GM12891 (cell line): ENCODE results near the gene CNOT6L.

Source experiments
- DNase-seq: peaks from one replicate; pipeline ENCODE4 v3.0.0; 2011; ENCODE audit warnings: low spot score; ENCODE audit not compliant: insufficient read length
- FAIRE-seq: peaks from 2 replicates; lab custom pipeline; 2011; peaks lifted over from hg19 to GRCh38; lab: Jason Lieb, UNC
- PAX5 ChIP-seq: IDR thresholded peaks from 2 replicates; pipeline ENCODE4 v1.6.1; 2011; ENCODE audit warnings: low read length, moderate library complexity, mild to moderate bottlenecking; ENCODE audit not compliant: insufficient read depth, severe bottlenecking
- POLR2A ChIP-seq: IDR thresholded peaks from 2 replicates; pipeline ENCODE4 v1.6.1; 2011; ENCODE audit warnings: low read depth, low read length, control low read depth
- POLR2AphosphoS5 ChIP-seq: IDR thresholded peaks from 2 replicates; pipeline ENCODE4 v1.6.1; 2011; ENCODE audit warnings: low read depth, low read length, control low read depth
- POU2F2 ChIP-seq: IDR thresholded peaks from 2 replicates; pipeline ENCODE4 v1.6.1; 2011; ENCODE audit warnings: low read depth, mild to moderate bottlenecking, control low read depth, low read length, moderate library complexity
- SPI1 ChIP-seq: IDR thresholded peaks from 2 replicates; pipeline ENCODE4 v1.6.1; 2011; ENCODE audit warnings: low read depth, low read length, control low read depth
- TAF1 ChIP-seq: IDR thresholded peaks from 2 replicates; pipeline ENCODE4 v1.6.1; 2011; ENCODE audit warnings: low read depth, low read length, control low read depth

The CNOT6L gene

DNA sequence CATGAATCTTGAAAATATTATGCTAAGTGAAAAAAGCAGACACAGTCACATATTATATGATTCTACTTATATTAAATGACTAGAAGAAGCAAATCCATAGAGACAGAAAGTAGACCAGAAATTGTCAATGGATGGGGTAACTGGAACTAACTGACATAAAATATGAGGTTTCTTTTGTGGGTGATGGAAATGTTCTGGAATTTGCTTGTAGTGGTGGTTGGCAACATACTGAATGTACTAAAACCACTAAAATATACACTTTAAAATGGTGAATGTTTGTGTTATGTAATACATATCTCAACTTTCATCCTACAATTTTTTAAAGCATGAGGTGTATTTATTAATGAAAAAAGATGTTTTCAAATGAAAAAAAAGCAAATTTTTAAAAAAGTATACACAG lies 14.7 kb downstream of the CNOT6L start:
- no peak for FAIRE-seq
- DNase-seq: no peak
- no peak for TF ChIP-seq POLR2AphosphoS5
- TF ChIP-seq PAX5: no peak
- TF ChIP-seq SPI1: no peak
- no peak for TF ChIP-seq TAF1
- no peak for TF ChIP-seq POU2F2
- no peak for TF ChIP-seq POLR2A

DNA sequence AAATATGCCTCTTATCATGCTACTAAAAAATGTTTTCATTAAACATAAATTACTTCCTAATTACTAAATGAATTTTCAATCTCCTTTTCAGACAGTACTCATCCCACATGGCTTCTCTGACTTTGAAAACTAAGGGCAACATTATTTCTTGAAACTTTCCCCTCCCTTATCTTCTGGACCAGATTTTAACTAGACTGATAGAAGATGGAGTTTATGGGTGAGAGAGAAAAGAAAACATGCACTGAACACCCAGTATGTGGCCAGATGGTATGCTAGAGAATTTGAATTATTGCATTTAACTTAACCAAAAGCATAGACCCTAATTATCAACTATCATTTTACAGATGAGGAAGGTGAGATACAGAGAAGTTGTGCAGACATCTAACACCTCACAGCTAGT lies 16.8 kb downstream of the CNOT6L start:
- no peak for TF ChIP-seq PAX5
- TF ChIP-seq SPI1: no peak
- TF ChIP-seq POLR2AphosphoS5: no peak
- peak; percentile 23 for FAIRE-seq
- no peak for DNase-seq

DNA sequence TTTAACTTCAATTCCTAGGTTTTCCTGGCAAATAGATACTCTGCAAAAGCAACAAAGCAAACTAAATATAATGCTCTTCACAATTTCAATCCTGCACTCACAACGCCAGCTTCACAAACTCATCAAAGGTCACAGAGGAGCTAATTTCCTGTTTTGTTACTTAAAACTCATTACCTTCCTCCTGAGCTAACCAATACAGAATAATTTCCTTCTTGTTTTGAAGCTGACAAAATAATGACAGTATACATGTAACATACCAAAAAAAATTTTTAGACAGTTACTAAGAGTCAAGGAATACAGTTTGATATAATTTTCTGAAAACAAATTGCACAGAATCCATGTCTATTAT lies 17.9 kb downstream of the CNOT6L start:
- FAIRE-seq: no peak
- TF ChIP-seq POU2F2: no peak
- TF ChIP-seq SPI1: no peak
- no peak for TF ChIP-seq POLR2AphosphoS5
- no peak for TF ChIP-seq POLR2A
- no peak for TF ChIP-seq PAX5
- TF ChIP-seq TAF1: no peak
- no peak for DNase-seq

DNA sequence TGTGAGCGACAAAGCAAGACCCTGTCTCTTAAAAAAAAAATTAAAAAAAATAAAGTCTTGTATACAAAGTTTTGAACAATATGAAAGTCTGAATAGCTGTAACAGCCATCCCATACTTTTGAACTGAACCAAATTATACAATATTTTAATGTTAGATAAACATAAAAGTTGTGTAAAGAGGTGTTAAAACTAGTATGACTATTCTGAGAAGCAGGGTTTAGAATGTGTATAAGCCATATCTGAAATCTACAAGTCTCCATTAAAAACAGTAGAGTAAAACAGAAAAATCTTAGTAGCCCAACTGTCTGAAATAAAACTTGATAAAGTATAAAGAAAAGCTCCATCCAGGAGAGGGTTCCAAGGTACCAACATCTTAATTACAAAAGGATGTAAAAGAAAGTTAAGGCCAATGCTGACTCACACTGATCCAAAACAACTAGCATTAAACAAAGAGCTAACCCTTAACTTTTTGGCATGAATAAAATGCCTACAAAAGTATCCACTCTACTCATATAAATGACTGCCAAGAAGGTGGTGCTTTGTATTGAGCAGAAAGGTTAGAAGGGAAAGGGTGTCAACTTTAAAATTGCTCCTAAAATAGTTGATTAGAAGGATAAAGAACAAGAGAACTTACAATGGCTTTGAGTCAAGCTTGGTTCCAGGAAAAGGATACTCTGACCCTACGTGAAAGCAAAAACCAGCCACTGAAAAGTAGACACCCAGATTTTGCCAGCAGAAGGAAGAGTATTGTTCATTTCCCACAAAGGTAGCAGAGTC lies 18.5 kb downstream of the CNOT6L start:
- TF ChIP-seq POU2F2: no peak
- no peak for TF ChIP-seq POLR2A
- no peak for TF ChIP-seq TAF1
- TF ChIP-seq SPI1: no peak
- no peak for TF ChIP-seq PAX5
- no peak for TF ChIP-seq POLR2AphosphoS5
- no peak for FAIRE-seq
- no peak for DNase-seq

DNA sequence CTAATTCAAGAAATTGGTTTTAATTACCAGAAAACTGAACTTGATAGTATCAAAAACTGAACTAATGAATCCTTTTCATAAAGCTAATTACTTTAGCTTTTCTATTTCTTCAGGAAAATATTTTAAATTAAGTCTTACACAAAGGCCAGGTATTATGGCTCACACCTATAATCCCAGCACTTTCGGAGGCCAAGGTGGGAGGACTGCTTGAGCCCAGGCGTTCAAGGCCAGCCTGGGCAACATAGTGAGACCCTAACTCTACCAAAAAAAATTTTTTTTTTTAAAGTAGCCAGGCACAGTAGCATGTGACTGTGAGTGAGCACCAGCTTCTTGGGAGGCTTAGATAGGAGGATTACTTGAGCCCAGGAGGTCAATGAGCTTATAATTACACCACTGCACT lies 19.1 kb downstream of the CNOT6L start:
- DNase-seq: no peak
- no peak for TF ChIP-seq POLR2A
- no peak for TF ChIP-seq PAX5
- no peak for TF ChIP-seq POLR2AphosphoS5
- no peak for TF ChIP-seq TAF1
- TF ChIP-seq SPI1: no peak
- TF ChIP-seq POU2F2: no peak
- no peak for FAIRE-seq

DNA sequence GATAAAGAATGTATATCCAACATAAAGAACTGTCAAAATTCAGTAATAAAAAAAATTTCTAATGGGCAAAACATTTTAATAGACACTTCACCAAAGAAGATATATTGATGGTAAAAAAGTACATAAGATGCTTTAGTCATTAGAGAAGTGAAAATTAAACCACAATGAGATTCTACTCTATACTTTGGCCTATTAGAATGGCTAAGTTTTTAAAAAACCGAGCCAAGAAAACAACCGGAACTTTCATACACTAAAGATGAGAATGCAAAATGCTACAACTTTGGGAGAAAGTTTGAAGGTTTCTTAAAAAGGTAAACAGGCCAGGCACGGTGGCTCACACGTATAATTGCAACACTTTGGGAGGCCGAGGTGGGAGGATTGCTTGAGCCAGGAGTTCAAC lies 20.8 kb downstream of the CNOT6L start:
- no peak for FAIRE-seq
- TF ChIP-seq SPI1 (no peak), TAF1 (no peak), POLR2A (no peak), POLR2AphosphoS5 (no peak), PAX5 (no peak), POU2F2 (no peak)
- DNase-seq: no peak

DNA sequence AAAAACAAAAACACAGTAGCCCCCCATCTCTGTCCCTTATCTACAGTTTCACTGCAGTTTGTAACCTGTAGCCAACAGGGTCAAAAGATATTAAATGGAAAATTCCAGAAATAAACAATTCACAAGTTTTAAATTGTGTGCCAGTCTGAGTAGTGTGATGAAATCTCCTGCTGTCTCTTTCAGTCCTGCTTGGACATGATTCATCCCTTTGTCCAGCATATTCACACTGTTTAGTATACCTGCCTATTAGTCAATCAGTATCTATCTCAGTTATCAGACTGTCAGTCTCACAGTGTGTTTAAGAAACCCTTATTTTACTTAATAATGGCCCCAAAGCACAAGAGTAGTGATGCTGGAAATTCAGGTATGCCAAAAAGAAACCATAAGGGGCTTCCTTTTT lies 21.9 kb downstream of the CNOT6L start:
- TF ChIP-seq TAF1: no peak
- no peak for TF ChIP-seq PAX5
- TF ChIP-seq POLR2A: no peak
- TF ChIP-seq SPI1: no peak
- no peak for DNase-seq
- no peak for FAIRE-seq

DNA sequence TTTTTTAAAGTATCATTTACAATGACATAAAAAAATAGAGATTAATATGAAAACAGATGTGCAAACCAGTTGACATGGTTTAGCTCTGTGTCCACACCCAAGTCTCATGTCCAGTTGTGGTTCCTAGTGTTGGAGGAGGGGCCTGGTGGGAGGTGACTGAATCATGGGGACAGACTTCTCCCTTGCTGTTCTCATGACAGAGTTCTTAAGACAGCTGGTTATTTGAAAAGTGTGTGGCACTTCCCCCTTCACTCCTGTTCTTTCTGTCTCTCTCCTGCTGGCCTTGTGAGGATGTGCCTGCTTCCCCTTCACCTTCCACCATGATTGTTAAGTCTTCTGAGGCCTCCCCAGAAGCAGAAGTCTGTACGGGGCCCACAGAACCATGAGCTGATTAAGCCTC lies 23.8 kb downstream of the CNOT6L start:
- DNase-seq: no peak
- TF ChIP-seq TAF1 (no peak), PAX5 (no peak), POLR2AphosphoS5 (no peak), POLR2A (no peak), POU2F2 (no peak), SPI1 (no peak)
- FAIRE-seq: no peak

DNA sequence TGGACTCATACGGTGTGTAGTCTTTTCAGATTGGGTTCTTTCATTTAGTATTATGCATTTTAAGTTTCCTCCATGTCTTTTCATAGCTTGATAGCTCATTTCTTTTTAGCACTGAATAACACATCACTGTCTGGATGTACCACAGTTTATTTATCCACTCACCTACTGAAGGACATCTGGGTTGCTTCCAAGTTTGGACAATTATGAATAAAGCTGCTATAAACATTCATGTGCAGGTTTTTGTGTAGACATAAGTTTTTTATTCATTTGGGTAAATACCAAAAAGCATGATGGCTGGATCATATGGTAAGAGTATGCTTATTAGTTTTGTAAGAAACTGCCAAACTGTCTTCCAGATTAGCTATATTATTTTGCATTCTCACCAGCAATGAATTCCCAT lies 29.0 kb downstream of the CNOT6L start:
- TF ChIP-seq POLR2AphosphoS5 (no peak), POU2F2 (no peak), TAF1 (no peak), SPI1 (no peak), PAX5 (no peak), POLR2A (no peak)
- no peak for DNase-seq
- FAIRE-seq: no peak

DNA sequence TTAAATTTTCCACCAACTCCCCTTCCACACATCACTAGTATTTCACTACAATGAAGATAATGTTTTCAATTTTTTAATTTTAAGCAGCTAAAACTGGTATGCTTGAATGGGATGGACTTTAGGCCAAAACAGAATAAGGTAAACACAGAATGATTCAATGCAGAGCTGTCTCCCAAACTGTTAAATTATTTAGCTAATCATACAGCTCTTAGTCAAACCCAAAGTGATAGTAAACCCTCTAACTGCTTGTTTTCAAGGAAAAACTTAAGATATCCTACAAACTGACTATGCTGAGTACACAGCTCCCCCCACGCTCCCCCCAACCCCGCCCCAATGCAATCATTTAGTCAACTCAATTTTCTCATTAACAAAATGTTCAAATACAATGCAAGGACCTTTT lies 30.2 kb downstream of the CNOT6L start:
- TF ChIP-seq POLR2AphosphoS5: no peak
- TF ChIP-seq POU2F2: no peak
- TF ChIP-seq POLR2A: no peak
- no peak for TF ChIP-seq SPI1
- no peak for TF ChIP-seq TAF1
- no peak for TF ChIP-seq PAX5
- no peak for DNase-seq
- FAIRE-seq: no peak

DNA sequence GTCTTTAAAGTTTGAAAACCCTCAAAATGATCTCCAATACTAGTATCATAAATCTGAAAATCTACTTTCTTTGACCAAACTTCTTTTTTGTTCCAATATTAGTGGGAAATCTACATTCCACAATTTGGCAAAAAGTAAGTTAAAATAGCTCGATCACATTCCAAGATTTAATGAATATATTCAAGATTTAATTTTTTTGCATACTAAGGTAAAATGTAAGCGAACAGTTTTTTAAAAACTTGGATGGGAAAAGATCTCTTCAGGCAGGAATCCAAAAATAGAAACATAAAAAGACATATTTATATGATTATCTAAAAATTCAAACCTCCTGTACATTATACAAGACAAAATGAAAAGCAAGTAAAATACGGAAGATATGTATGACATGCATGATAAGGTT lies 31.2 kb downstream of the CNOT6L start:
- no peak for FAIRE-seq
- TF ChIP-seq PAX5: no peak
- TF ChIP-seq TAF1: no peak
- no peak for TF ChIP-seq POLR2A
- TF ChIP-seq SPI1: no peak
- DNase-seq: no peak
